Measurements from ENCODE around the gene DDX3X. TPM values are rescaled to one million over a fixed set of nuclear protein-coding genes. Genes with fewer than 3 reads are reported as not detected.

The DDX3X gene
- total and polyA plus RNA-seq, 2 of the 4 experiments (the other 2 are of a cell fraction): 64.8 to 229 TPM

- peak; percentile 86 for DNase-seq
- Histone ChIP-seq H2BK5ac (ENCODE audit: low read depth, low read length, poor library complexity, severe bottlenecking) (peak overlapping the region; percentile 79), H3K4ac (ENCODE audit: low read depth, low read length) (peak overlapping the region; percentile 89), H3K23ac (ENCODE audit: low read depth, low read length) (peak overlapping the region; percentile 53; the same call in 1 of the 2 replicates), H3K14ac (replicated peaks; ENCODE audit: low read depth, low read length) (peak overlapping the region; percentile 53), H2AFZ (replicated peaks; ENCODE audit: low read length, poor library complexity) (peak overlapping the region; percentile 73), H3K27me3 (ENCODE audit: control insufficient read depth, insufficient read depth, low read length) (peaks cover 2% of the 10 kb centered on the region; the same call in 1 of the 2 replicates), H4K8ac (ENCODE audit: low read depth in 2 of 2, low read length in 2 of 2) (peak overlapping the region; percentile 35 to 92), H3K9ac (ENCODE audit: low read depth, low read length) (no peak overlapping the region), H3K79me1 (ENCODE audit: low read depth in 1 of 2, low read length in 2 of 2) (no peaks in the 10 kb centered on the region; a peak in 1 of 4 replicates), H2BK20ac (ENCODE audit: low read depth, low read length) (peak overlapping the region; percentile 93), H3K4me1 (ENCODE audit: control insufficient read depth, insufficient read depth, low read length) (peaks cover 13% of the 10 kb centered on the region), H3K18ac (ENCODE audit: low read depth, low read length) (peak overlapping the region; percentile 90), H3K4me3 (ENCODE audit: insufficient read depth, low read depth, low read length) (no peak overlapping the region), H4K91ac (ENCODE audit: insufficient read depth, low read depth, low read length) (peak overlapping the region; percentile 85), H3K36me3 (ENCODE audit: control insufficient read depth, insufficient read depth, low read length) (no peaks in the 10 kb centered on the region), H3K9me3 (ENCODE audit: control insufficient read depth, insufficient read depth, low read length) (no peaks in the 10 kb centered on the region), H3K9me1 (ENCODE audit: insufficient read depth, low read length) (peaks cover 5% of the 10 kb centered on the region; the same call in 1 of the 2 replicates), H3K56ac (ENCODE audit: extremely low read depth, insufficient read depth, low read length) (no peak overlapping the region), H2AK5ac (ENCODE audit: low read depth, low read length) (peak overlapping the region; percentile 79), H3K4me2 (ENCODE audit: low read depth, low read length) (peak overlapping the region; percentile 50), H2BK15ac (ENCODE audit: low read depth, low read length) (peak overlapping the region; percentile 80; the same call in 1 of the 3 replicates), H2BK120ac (ENCODE audit: low read depth, low read length) (peak overlapping the region; percentile 95), H4K5ac (ENCODE audit: low read depth, low read length) (peak overlapping the region; percentile 87), H4K20me1 (ENCODE audit: insufficient read depth, low read length) (no peaks in the 10 kb centered on the region), H3K27ac (ENCODE audit: insufficient read depth, low read length) (peak overlapping the region; percentile 68; the same call in 1 of the 2 replicates), H2AK9ac (replicated peaks; ENCODE audit: low read depth, low read length, poor library complexity) (peak overlapping the region; percentile 38)
- BruUV-seq (replicated peaks): no TSS peak
- intact Hi-C loops (cut with micrococcal nuclease) (no loop called here), in situ Hi-C loops (cut with MboI; ENCODE audit: low sequenced_read_pairs) (no loop called here), dilution Hi-C loops (cut with HindIII; ENCODE audit: low sequenced_read_pairs, unreplicated experiment) (no loop called here)
- WGBS, 2 experiments (ENCODE audit: extremely low coverage in 2 of 2, insufficient read length in 1 of 2): 30% methylated on average over 2 of the region's 10 CpGs; no CpG with 5 or more reads in 1 of the 2 experiments
- ATAC-seq (ENCODE audit: low read depth): peak; percentile 78
- CTCF ChIA-PET: interaction anchor here (1.0 kb wide), 1 partner anchor 15 kb away, joined by 4 read pairs; no protein-coding TSS in a partner anchor
- peak; percentile 17; the same call in 1 of the 2 replicates for TF ChIP-seq FOS (IDR thresholded peaks at IDR 0.05; ENCODE audit: low read depth, low read length)
- peak; percentile 96 for TF ChIP-seq CEBPB (IDR thresholded peaks at IDR 0.05; ENCODE audit: low read depth, low read length)
- no peak for TF ChIP-seq NFE2L2 (IDR thresholded peaks at IDR 0.05; ENCODE audit: low read depth, low read length)
- TF ChIP-seq MAZ (IDR thresholded peaks at IDR 0.05; ENCODE audit: borderline replicate concordance, low read depth, low read length): 0 out of 2 replicates have a peak, but pooled peaks have one; percentile 22
- POLR2A ChIA-PET (ENCODE audit: unreplicated experiment): interaction anchor here (0.6 kb wide), 1 partner anchor 54 kb away, joined by 3 read pairs; no protein-coding TSS in a partner anchor
These were observed 50.2 kb downstream of the DDX3X start for GRCh38 chrX:41384051-41384705.

Measured in IMR-90 (cell line).